ENCODE measurements around the gene ICA1L.
A peak's percentile ranks its signal among the peaks of the same experiment; 100 is the strongest.

The ICA1L gene

GRCh38 chr2:202780514-202781021 is 91.0 kb downstream of the ICA1L start:
- DNase-seq, result no peak

DNA sequence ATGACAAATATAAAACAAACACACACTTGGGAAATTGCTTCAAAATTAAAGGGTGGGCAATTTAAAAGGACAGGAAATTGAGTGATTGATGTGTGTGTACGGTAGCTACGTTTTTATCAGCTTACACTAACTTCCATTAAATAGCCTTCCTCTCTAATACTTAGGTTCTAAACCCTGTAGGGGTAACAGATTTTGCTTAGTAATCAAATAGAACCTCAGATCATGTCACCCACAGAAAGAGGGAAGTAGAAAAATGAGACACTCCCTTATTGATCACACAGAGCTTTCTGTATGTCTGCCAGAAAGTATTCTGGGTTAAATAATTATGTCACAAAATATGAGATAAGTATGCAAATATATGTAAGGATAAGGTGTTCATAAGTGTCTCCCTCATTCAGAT is 93.3 kb downstream of the ICA1L start:
- DNase-seq, result peak in 1 of 2 experiments; percentile 21

DNA sequence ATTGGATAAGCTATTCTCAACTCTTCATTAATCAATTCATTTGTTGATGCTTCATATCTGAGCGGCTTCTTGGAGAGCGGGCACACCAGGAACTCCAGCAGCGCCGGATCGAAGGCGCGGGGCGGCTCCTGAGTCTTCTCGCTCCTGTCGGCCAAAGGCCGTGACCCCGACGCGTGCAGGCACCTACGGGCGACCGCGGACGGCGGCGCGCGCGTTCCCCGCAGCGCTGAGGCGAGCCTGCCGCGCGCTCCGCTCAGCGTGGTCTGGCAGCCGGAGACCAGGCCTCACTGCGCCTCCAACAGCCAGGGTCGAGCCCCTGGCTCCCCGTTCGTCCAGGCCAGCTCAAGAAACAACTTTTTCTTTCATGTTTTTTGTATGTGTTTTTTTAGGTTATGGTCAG is 97.5 kb downstream of the ICA1L start:
- DNase-seq, result no peak

GRCh38 chr2:202773301-202773973 is 98.1 kb downstream of the ICA1L start:
- no peak for DNase-seq

GRCh38 chr2:202771741-202772460 is 99.7 kb downstream of the ICA1L start:
- no peak for DNase-seq

GRCh38 chr2:202771336-202771735 is 100.2 kb downstream of the ICA1L start:
- no peak for DNase-seq

GRCh38 chr2:202769201-202769600 is 102.4 kb downstream of the ICA1L start:
- DNase-seq, result no peak

- DNase-seq, result no peak
These were observed 103.3 kb downstream of the ICA1L start for GRCh38 chr2:202768273-202768672.

- no peak for DNase-seq
These were observed 106.1 kb downstream of the ICA1L start for GRCh38 chr2:202765436-202765835.

GRCh38 chr2:202764991-202765390 is 106.6 kb downstream of the ICA1L start:
- DNase-seq, result no peak

DNA sequence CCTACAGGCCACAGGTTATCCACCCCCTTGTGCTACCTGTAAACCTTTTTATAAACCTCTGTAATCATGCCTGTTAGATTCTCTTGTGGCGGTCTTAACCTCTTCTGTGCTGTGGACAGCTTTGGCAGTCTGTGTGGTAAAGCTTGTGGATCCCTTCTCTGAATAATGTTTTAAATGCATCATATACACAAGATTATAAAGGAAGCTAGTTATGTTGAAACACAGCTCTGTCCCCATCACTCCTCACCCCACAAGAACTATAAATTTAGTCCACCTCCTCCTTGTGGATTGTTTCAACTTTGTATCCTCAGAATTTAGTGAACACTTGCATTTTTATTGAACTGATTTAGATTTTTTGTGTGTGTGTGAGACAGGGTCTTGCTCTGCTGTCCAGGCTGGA is 107.7 kb downstream of the ICA1L start:
- no peak for DNase-seq

GRCh38 chr2:202762556-202762955 is 109.0 kb downstream of the ICA1L start:
- no peak for DNase-seq

GRCh38 chr2:202760848-202761247 is 110.7 kb downstream of the ICA1L start:
- DNase-seq, result no peak

DNA sequence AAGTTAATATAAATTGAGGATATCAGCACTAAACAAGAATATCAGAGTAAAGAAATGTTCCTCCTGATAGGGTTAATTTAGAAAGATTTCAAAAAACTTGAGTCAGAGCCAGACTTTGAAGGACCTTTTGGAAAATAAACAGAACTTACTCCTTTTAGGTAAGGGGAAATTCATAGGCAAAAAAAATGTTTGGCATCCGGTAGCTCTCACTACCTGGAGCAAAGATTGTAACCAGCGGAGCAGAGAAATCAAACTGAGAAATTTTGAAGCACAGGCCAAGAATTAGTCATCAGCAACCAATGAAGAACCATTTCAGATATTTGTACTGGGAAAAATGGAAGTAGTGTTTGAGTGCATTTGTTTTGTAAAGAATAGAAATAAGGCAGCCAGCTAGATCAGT is 113.0 kb downstream of the ICA1L start:
- no peak for DNase-seq

GRCh38 chr2:202758128-202758527 is 113.4 kb downstream of the ICA1L start:
- DNase-seq, result no peak

DNA sequence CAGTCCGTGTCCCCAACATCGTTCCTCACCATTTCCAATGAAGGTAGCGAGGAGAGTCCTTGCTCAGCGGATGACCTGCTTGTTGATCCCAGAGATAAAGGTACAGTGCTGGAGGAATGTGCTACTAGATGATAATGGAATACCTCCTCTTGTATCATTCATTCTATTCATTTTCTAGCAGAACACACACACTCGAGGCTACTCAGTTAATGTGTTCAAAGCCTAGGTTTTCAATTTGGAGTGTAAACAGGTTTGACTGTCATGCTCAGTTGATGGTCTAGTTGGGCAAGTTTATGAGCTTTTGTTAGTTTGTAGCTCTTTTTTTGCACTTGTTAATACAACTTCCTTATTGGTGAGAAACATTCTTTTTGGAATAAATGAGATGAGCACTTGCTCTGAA is 114.2 kb downstream of the ICA1L start:
- no peak for DNase-seq

DNA sequence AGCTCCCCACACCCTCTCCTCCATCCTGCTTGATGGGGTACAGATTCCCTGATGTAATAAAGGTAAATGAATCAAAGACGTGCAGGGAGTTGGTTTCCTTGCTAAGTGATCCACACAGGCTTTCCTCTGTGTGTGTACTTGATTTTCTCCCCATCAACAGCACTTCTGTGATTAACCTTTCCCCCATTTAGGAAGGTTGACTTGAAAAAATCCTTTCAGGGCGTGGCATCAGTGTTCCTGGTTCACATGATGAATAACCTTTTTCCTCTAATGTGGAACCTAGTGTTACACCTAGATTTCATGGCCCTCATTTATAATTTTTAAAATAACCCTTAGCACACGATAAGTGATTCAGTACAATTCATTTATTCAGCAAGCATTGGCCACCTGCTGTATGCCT is 115.0 kb downstream of the ICA1L start:
- no peak for DNase-seq

DNA sequence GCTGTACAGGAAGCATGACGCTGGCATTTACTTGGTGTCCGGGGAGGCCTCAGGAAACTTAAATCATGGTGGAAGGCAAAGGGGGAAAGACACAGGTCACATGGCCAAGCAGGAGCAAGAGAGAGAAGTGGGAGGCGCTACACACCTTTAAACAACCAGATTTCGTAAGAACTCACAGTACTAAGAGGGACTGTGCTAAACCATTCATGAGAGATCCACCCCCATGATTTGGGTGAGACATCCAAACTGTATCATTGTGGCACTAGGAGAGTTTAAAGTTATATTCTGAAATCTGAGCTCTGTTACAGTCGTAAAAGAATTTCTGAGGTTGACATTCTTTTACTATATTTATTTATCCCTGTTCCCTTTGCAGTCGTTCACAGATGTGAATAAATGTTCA is 116.6 kb downstream of the ICA1L start:
- DNase-seq, result no peak

- no peak for DNase-seq
These were observed 119.5 kb downstream of the ICA1L start for GRCh38 chr2:202752071-202752470.

DNA sequence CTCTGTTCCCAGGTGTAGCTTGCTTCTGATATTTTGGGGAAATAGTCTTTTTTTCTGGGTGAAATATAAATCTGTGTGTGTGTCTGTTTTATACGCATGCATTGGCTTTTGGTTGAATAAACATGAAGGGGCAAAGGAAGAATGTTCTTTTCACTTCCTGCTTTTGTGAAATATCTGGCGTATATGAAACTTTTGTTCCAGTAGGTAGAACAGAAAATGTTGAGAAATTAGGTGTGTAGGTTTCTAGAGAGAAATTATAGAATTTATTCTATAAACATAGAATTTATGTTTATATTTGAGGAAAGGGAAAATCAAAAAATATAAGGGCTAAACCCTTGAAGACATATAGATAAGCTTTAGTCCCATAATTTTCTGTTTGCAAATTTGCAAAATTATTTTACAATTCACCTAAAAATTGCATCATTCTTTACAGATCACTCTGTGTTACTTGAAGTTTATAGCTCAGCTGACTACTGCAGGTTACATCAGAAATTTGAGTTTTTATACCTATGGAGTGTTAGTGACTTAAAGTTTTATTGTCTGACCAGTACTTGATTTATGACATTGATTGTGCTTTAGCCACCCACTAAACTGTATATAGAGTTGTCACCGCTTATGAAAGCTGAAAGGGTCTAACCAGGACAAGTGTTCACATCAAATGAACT is 120.7 kb downstream of the ICA1L start:
- no peak for DNase-seq

- no peak for DNase-seq
These were observed 122.1 kb downstream of the ICA1L start for GRCh38 chr2:202749477-202749876.

DNA sequence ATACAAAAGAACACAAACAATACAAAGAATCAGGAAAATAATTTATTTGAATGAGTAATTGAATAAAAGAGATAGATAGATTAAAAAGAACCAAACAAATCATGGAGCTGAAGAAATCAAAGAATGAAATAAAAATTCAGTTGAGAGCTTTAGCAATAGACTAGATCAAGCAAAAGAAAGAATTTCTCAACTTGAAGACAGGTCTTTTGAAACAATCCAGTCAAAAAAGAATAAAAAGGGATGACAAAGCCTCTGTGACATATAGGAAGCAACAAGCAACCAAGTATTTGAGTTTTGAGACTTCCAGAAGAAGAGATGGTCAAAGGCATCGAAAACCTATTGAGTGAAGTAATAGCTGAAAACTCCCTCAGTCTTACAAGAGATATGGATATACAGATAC is 128.0 kb downstream of the ICA1L start:
- DNase-seq, result no peak

DNA sequence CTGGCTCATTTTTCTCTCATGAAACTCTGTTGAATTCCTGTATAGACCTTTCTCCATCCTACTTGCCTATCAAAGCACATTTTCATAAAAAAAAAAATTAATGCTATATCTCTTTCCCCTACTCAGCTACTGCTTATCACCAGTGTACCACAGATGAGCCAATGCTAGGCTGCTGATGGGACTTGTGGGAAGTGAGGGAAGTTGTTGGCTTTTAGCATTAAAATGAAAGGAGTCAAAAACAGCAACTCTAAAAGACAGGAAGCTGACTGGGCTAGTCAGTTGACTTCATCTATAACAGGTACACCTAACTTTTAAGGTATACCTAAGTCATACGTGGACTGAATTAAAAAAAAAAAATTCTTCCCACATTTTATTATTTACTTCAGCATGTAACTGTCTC is 134.7 kb downstream of the ICA1L start:
- DNase-seq, result no peak

DNA sequence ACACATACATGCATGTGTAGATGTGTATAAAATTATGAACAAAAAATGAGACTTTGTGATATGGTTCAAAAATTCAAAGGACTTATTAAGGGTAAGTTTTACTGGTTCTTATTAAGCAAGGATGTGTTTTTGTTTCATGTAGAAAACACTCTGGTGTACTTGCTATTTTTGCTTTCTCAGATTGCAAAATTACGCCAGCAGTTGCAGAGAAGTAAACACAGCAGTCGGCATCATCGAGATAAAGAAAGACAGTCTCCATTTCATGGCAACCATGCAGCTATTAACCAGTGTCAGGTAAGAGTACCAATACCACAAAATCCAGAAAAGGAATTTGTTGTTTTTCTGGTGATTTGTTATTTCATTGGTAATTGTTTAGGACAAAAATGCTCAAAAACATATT is 145.5 kb downstream of the ICA1L start:
- no peak for DNase-seq

Measured in NCI-H2081 (cell line).